SJSA1 (cell line): ENCODE data around the gene HK2. TPM values are rescaled to one million over a fixed set of nuclear protein-coding genes. Genes with fewer than 3 reads are reported as not detected.
"Not testable (repeated sequence)": the region's sequence is repeated elsewhere in the genome, so short reads cannot be mapped to it uniquely, and the experiment has no call there.

Experiments used
- DNase-seq, 2 experiments: peaks; one replicate each; pipeline ENCODE4 v3.0.0-alpha.2; 2015 to 2020; ENCODE audit warnings: low spot score in 2 of 2, low read depth in 1 of 2
- H3K27ac ChIP-seq: fragments of 250-450 bp; sonication (Bioruptor Pico); 2 replicates; pipeline ENCODE4 v1.5.1; 2020; ENCODE audit warnings: mild to moderate bottlenecking, moderate library complexity
- H3K27me3 ChIP-seq: fragments of 250-450 bp; sonication (Bioruptor Pico); replicated peaks from 2 replicates; pipeline ENCODE4 v1.5.1; 2020; ENCODE audit warnings: mild to moderate bottlenecking, moderate library complexity
- H3K36me3 ChIP-seq: fragments of 250-450 bp; sonication (Bioruptor Pico); 2 replicates; pipeline ENCODE4 v1.5.1; 2020; ENCODE audit warnings: mild to moderate bottlenecking
- H3K4me1 ChIP-seq: fragments of 250-450 bp; sonication (Bioruptor Pico); replicated peaks from 2 replicates; pipeline ENCODE4 v1.6.1; 2021; ENCODE audit warnings: mild to moderate bottlenecking
- H3K4me3 ChIP-seq: fragments of 250-450 bp; sonication (Bioruptor Pico); 2 replicates; pipeline ENCODE4 v1.5.1; 2020; ENCODE audit warnings: mild to moderate bottlenecking
- H3K9me3 ChIP-seq: fragments of 250-450 bp; sonication (Bioruptor Pico); replicated peaks from 2 replicates; pipeline ENCODE4 v1.5.1; 2020; ENCODE audit warnings: mild to moderate bottlenecking
- total RNA-seq: library from RNA; depleted of rRNA; stranded (reverse); fragments of >200 nt; shearing (Covaris generic); gene quantifications from 2 replicates; pipeline ENCODE4 v1.2.3, GENCODE V29; 2014

Gene HK2
- total RNA-seq, 1 experiment from 2014 or later, result 7.1 TPM

- no peaks in the 10 kb centered on the region for H3K27me3 ChIP-seq
- peaks cover 3% of the 10 kb centered on the region; the same call in 1 of the 2 replicates for H3K36me3 ChIP-seq
- H3K9me3 ChIP-seq, result no peaks in the 10 kb centered on the region
- no peak overlapping the region for H3K4me3 ChIP-seq
- peak overlapping the region; percentile 80 for H3K27ac ChIP-seq
- H3K4me1 ChIP-seq, result peaks cover 41% of the 10 kb centered on the region
- DNase-seq, result peak; percentile 66 to 78
Observed at GRCh38 chr2:74843899-74844298, 10.0 kb downstream of the HK2 start.

GRCh38 chr2:74844752-74845151 lies 10.8 kb downstream of the HK2 start:
- no peak overlapping the region for H3K4me3 ChIP-seq
- H3K36me3 ChIP-seq, result peaks cover 3% of the 10 kb centered on the region; the same call in 1 of the 2 replicates
- peak overlapping the region; percentile 41; the same call in 1 of the 2 replicates for H3K27ac ChIP-seq
- H3K9me3 ChIP-seq, result no peaks in the 10 kb centered on the region
- H3K27me3 ChIP-seq, result no peaks in the 10 kb centered on the region
- peaks cover 41% of the 10 kb centered on the region for H3K4me1 ChIP-seq
- no peak for DNase-seq

GRCh38 chr2:74845217-74845751 lies 11.4 kb downstream of the HK2 start:
- DNase-seq, result peak; percentile 58 to 82
- peaks cover 41% of the 10 kb centered on the region for H3K4me1 ChIP-seq
- peak overlapping the region; percentile 41; the same call in 1 of the 2 replicates for H3K27ac ChIP-seq
- H3K4me3 ChIP-seq, result no peak overlapping the region
- H3K36me3 ChIP-seq, result peaks cover 3% of the 10 kb centered on the region; the same call in 1 of the 2 replicates
- H3K27me3 ChIP-seq, result no peaks in the 10 kb centered on the region
- H3K9me3 ChIP-seq, result no peaks in the 10 kb centered on the region

- no peak for DNase-seq
- Histone ChIP-seq H3K27ac (peak overlapping the region; percentile 41; the same call in 1 of the 2 replicates), H3K4me1 (peaks cover 41% of the 10 kb centered on the region), H3K36me3 (peaks cover 3% of the 10 kb centered on the region; the same call in 1 of the 2 replicates), H3K27me3 (no peaks in the 10 kb centered on the region), H3K4me3 (no peak overlapping the region), H3K9me3 (no peaks in the 10 kb centered on the region)
Observed at GRCh38 chr2:74845991-74846390, 12.1 kb downstream of the HK2 start.

GRCh38 chr2:74846481-74846880 lies 12.6 kb downstream of the HK2 start:
- no peak overlapping the region for H3K4me3 ChIP-seq
- H3K9me3 ChIP-seq, result no peaks in the 10 kb centered on the region
- no peak overlapping the region for H3K27ac ChIP-seq
- H3K4me1 ChIP-seq, result peaks cover 44% of the 10 kb centered on the region
- no peaks in the 10 kb centered on the region for H3K27me3 ChIP-seq
- DNase-seq, result no peak
- peaks cover 3% of the 10 kb centered on the region; the same call in 1 of the 2 replicates for H3K36me3 ChIP-seq

GRCh38 chr2:74847070-74847858 lies 13.3 kb downstream of the HK2 start:
- Histone ChIP-seq H3K4me3 (no peak overlapping the region), H3K36me3 (peaks cover 3% of the 10 kb centered on the region; the same call in 1 of the 2 replicates), H3K27me3 (no peaks in the 10 kb centered on the region), H3K4me1 (peaks cover 44% of the 10 kb centered on the region), H3K27ac (no peak overlapping the region), H3K9me3 (no peaks in the 10 kb centered on the region)
- no peak for DNase-seq

- Histone ChIP-seq H3K36me3 (peaks cover under 1% of the 10 kb centered on the region; the same call in 1 of the 2 replicates), H3K4me3 (no peak overlapping the region), H3K4me1 (peaks cover 25% of the 10 kb centered on the region), H3K27ac (no peak overlapping the region), H3K27me3 (no peaks in the 10 kb centered on the region), H3K9me3 (no peaks in the 10 kb centered on the region)
- DNase-seq, result no peak
Observed at GRCh38 chr2:74849228-74849892, 15.4 kb downstream of the HK2 start.

- Histone ChIP-seq H3K4me3 (no peak overlapping the region), H3K27me3 (no peaks in the 10 kb centered on the region), H3K4me1 (peaks cover 12% of the 10 kb centered on the region), H3K36me3 (peaks cover 6% of the 10 kb centered on the region), H3K27ac (no peak overlapping the region), H3K9me3 (no peaks in the 10 kb centered on the region)
- no peak for DNase-seq
Observed at GRCh38 chr2:74850496-74851190, 16.7 kb downstream of the HK2 start.

- no peak for DNase-seq
- Histone ChIP-seq H3K4me1 (peaks cover 8% of the 10 kb centered on the region), H3K4me3 (no peak overlapping the region), H3K9me3 (no peaks in the 10 kb centered on the region), H3K27ac (no peak overlapping the region), H3K36me3 (peaks cover 9% of the 10 kb centered on the region), H3K27me3 (no peaks in the 10 kb centered on the region)
Observed at GRCh38 chr2:74851191-74851566, 17.3 kb downstream of the HK2 start.

GRCh38 chr2:74853360-74853759 lies 19.4 kb downstream of the HK2 start:
- H3K9me3 ChIP-seq, H3K27ac ChIP-seq, H3K4me3 ChIP-seq, DNase-seq, H3K27me3 ChIP-seq: not testable (repeated sequence)
- H3K4me1 ChIP-seq, result peaks cover 14% of the 10 kb centered on the region
- peaks cover 18% of the 10 kb centered on the region for H3K36me3 ChIP-seq

- no peak overlapping the region for H3K27ac ChIP-seq
- DNase-seq, result no peak
Observed at GRCh38 chr2:74854401-74854800, 20.5 kb downstream of the HK2 start.

GRCh38 chr2:74855114-74855707 lies 21.3 kb downstream of the HK2 start:
- DNase-seq, H3K9me3 ChIP-seq, H3K4me3 ChIP-seq, H3K27ac ChIP-seq, H3K27me3 ChIP-seq: not testable (repeated sequence)
- Histone ChIP-seq H3K36me3 (peaks cover 18% of the 10 kb centered on the region), H3K4me1 (peaks cover 14% of the 10 kb centered on the region)

More at GRCh38 chr2:74854401-74854800, 20.5 kb downstream of the HK2 start:
- Histone ChIP-seq H3K4me1 (peaks cover 14% of the 10 kb centered on the region), H3K36me3 (peaks cover 18% of the 10 kb centered on the region), H3K27me3 (no peaks in the 10 kb centered on the region), H3K9me3 (no peaks in the 10 kb centered on the region), H3K4me3 (no peak overlapping the region)

- no peak overlapping the region for H3K4me3 ChIP-seq
- H3K27ac ChIP-seq, result no peak overlapping the region
- H3K9me3 ChIP-seq, result no peaks in the 10 kb centered on the region
- no peak for DNase-seq
- no peaks in the 10 kb centered on the region for H3K27me3 ChIP-seq
- H3K4me1 ChIP-seq, result peaks cover 14% of the 10 kb centered on the region
- H3K36me3 ChIP-seq, result peaks cover 18% of the 10 kb centered on the region
Observed at GRCh38 chr2:74856004-74856578, 22.2 kb downstream of the HK2 start.
